Neural cell (in vitro differentiated cells): ENCODE data around the gene DNM2. TPM values are rescaled to one million over a fixed set of nuclear protein-coding genes. Genes with fewer than 3 reads are reported as not detected.

Experiments
- H2AFZ ChIP-seq: fragments of 200-600, 300-800 bp; sonication (generic), shearing (Covaris generic); 2 replicates; pipeline ENCODE4 v1.6.0; 2014; ENCODE audit warnings: low read depth, mild to moderate bottlenecking, antibody characterized with exemption, low read length, moderate library complexity
- H3F3A ChIP-seq: fragments of 200-600 bp; shearing (Covaris generic); 2 replicates; pipeline ENCODE4 v1.6.1; 2016; ENCODE audit warnings: mild to moderate bottlenecking, moderate library complexity, mixed read lengths, antibody characterized with exemption, low read length; ENCODE audit not compliant: insufficient read depth, poor library complexity, severe bottlenecking
- H3K27ac ChIP-seq: fragments of 200-600, 300-800 bp; sonication (generic), shearing (Covaris generic); 2 replicates; pipeline ENCODE4 v1.5.1; 2014; ENCODE audit warnings: mild to moderate bottlenecking, low read length, moderate library complexity
- H3K27me3 ChIP-seq: fragments of 300-800, 200-600 bp; sonication (generic), shearing (Covaris generic); 2 replicates; pipeline ENCODE4 v1.6.0; 2014; ENCODE audit warnings: mild to moderate bottlenecking, low read depth, low read length, moderate library complexity; ENCODE audit not compliant: insufficient read depth
- H3K36me3 ChIP-seq: fragments of 300-800, 200-600 bp; sonication (generic), shearing (Covaris generic); 2 replicates; pipeline ENCODE4 v1.5.1; 2014; ENCODE audit warnings: mild to moderate bottlenecking, antibody characterized with exemption, low read length, moderate library complexity; ENCODE audit not compliant: insufficient read depth
- H3K4me2 ChIP-seq: fragments of 300-800, 200-600 bp; sonication (generic), shearing (Covaris generic); 2 replicates; pipeline ENCODE4 v1.6.0; 2014; ENCODE audit warnings: mild to moderate bottlenecking, low read length
- H3K4me3 ChIP-seq: fragments of 300-800, 200-600 bp; sonication (generic), shearing (Covaris generic); 2 replicates; pipeline ENCODE4 v1.5.1; 2014; ENCODE audit warnings: mild to moderate bottlenecking, low read length, moderate library complexity
- H3K79me2 ChIP-seq: fragments of 200-600 bp; shearing (Covaris generic); replicated peaks from 2 replicates; pipeline ENCODE4 v1.6.0; 2014; ENCODE audit warnings: mild to moderate bottlenecking, low read length, moderate library complexity; ENCODE audit not compliant: insufficient read depth
- H3K9ac ChIP-seq: fragments of 300-800, 200-600 bp; sonication (generic), shearing (Covaris generic); 2 replicates; pipeline ENCODE4 v1.6.1; 2016; ENCODE audit warnings: mild to moderate bottlenecking, low read length, mixed read lengths
- H3K9me2 ChIP-seq: fragments of 200-600 bp; shearing (Covaris generic); 2 replicates; pipeline ENCODE4 v1.6.1; 2016; ENCODE audit warnings: mild to moderate bottlenecking, low read length, mixed read lengths; ENCODE audit not compliant: insufficient read depth
- H3K9me3 ChIP-seq: fragments of 200-600, 300-800 bp; sonication (generic), shearing (Covaris generic); 2 replicates; pipeline ENCODE4 v1.6.1; 2016; ENCODE audit warnings: mild to moderate bottlenecking, mixed run types, low read length, moderate library complexity, mixed read lengths
- H4K20me1 ChIP-seq: fragments of 200-600 bp; shearing (Covaris generic); 2 replicates; pipeline ENCODE4 v1.6.1; 2016; ENCODE audit warnings: mild to moderate bottlenecking, mixed run types; ENCODE audit not compliant: insufficient read depth
- CTCF ChIP-seq: fragments of 450-650 bp; IDR thresholded peaks from 2 replicates; pipeline ENCODE4 v1.5.1; 2014; ENCODE audit warnings: antibody characterized with exemption, mild to moderate bottlenecking, moderate library complexity; ENCODE audit not compliant: poor library complexity, severe bottlenecking
- EP300 ChIP-seq: fragments of 450-650 bp; conservative IDR thresholded peaks from 2 replicates; pipeline ENCODE4 v1.6.1; 2014; ENCODE audit warnings: antibody characterized with exemption, mild to moderate bottlenecking, moderate library complexity; ENCODE audit not compliant: poor library complexity, severe bottlenecking
- EZH2 ChIP-seq: fragments of 200-600, 300-800 bp; shearing (Covaris generic), sonication (generic); IDR thresholded peaks from 2 replicates; pipeline ENCODE4 v1.6.1; 2014; ENCODE audit warnings: antibody characterized with exemption, low read length, borderline replicate concordance, mild to moderate bottlenecking; ENCODE audit not compliant: insufficient read depth, poor library complexity, severe bottlenecking
- MXI1 ChIP-seq: fragments of 450-650 bp; conservative IDR thresholded peaks from 2 replicates; pipeline ENCODE4 v1.6.1; 2014; ENCODE audit warnings: antibody characterized with exemption, mild to moderate bottlenecking; ENCODE audit not compliant: poor library complexity, severe bottlenecking
- POLR2AphosphoS5 ChIP-seq: IDR thresholded peaks from 2 replicates; pipeline ENCODE4 v1.6.1; 2012
- RAD21 ChIP-seq: fragments of 450-650 bp; conservative IDR thresholded peaks from 2 replicates; pipeline ENCODE4 v1.6.1; 2014; ENCODE audit warnings: antibody characterized with exemption, mild to moderate bottlenecking, moderate library complexity
- REST ChIP-seq: IDR thresholded peaks from 2 replicates; pipeline ENCODE4 v1.6.1; 2012; ENCODE audit warnings: borderline replicate concordance
- SMC3 ChIP-seq: fragments of 450-650 bp; conservative IDR thresholded peaks from 2 replicates; pipeline ENCODE4 v1.6.1; 2014; ENCODE audit warnings: antibody characterized with exemption, mild to moderate bottlenecking, moderate library complexity; ENCODE audit not compliant: poor library complexity
- TAF1 ChIP-seq: IDR thresholded peaks from 2 replicates; pipeline ENCODE4 v1.6.1; 2012; ENCODE audit warnings: low read depth
- polyA plus RNA-seq: library from polyadenylated mRNA; depleted of rRNA; stranded (reverse); fragments of >200 nt; gene quantifications from 2 replicates; pipeline ENCODE4 v1.2.3, GENCODE V29; 2014

The DNM2 gene
- polyA plus RNA-seq, 1 donor from 2014 or later = 31.4 TPM

GRCh38 chr19:10677751-10678150, 40.1 kb upstream of the DNM2 start:
- Histone ChIP-seq H3K9me3 (no peaks in the 10 kb centered on the region), H2AFZ (no peak overlapping the region), H4K20me1 (peaks cover 19% of the 10 kb centered on the region), H3K36me3 (no peaks in the 10 kb centered on the region), H3K4me2 (no peak overlapping the region), H3K27me3 (no peaks in the 10 kb centered on the region), H3K27ac (no peak overlapping the region), H3F3A (no peaks in the 10 kb centered on the region), H3K4me3 (no peak overlapping the region), H3K9ac (no peak overlapping the region), H3K79me2 (peaks cover 33% of the 10 kb centered on the region), H3K9me2 (no peaks in the 10 kb centered on the region)
- no peak for TF ChIP-seq RAD21
- TF ChIP-seq SMC3 = no peak
- TF ChIP-seq MXI1 = no peak
- TF ChIP-seq EZH2 = no peak
- TF ChIP-seq CTCF = no peak
- TF ChIP-seq POLR2AphosphoS5 = no peak
- no peak for TF ChIP-seq EP300
- TF ChIP-seq TAF1 = no peak

GRCh38 chr19:10678813-10679212, 39.1 kb upstream of the DNM2 start:
- H3K9me3 ChIP-seq = no peaks in the 10 kb centered on the region
- no peak overlapping the region for H3K27ac ChIP-seq
- H2AFZ ChIP-seq = no peak overlapping the region
- H3K36me3 ChIP-seq = no peaks in the 10 kb centered on the region
- H3F3A ChIP-seq = no peaks in the 10 kb centered on the region
- TF ChIP-seq EP300 = no peak
- no peak for TF ChIP-seq CTCF
- TF ChIP-seq TAF1 = no peak
- TF ChIP-seq MXI1 = no peak
- TF ChIP-seq SMC3 = no peak
- TF ChIP-seq RAD21 = no peak
- TF ChIP-seq POLR2AphosphoS5 = no peak
- no peak for TF ChIP-seq EZH2
- no peak for TF ChIP-seq REST
- no peaks in the 10 kb centered on the region for H3K27me3 ChIP-seq
- H3K4me3 ChIP-seq = no peak overlapping the region
- H3K79me2 ChIP-seq = peaks cover 27% of the 10 kb centered on the region
- no peaks in the 10 kb centered on the region for H3K9me2 ChIP-seq
- no peak overlapping the region for H3K4me2 ChIP-seq
- H4K20me1 ChIP-seq = peaks cover 21% of the 10 kb centered on the region
- no peak overlapping the region for H3K9ac ChIP-seq
